T-helper 1 cell (primary cell): ENCODE measurements around the gene METRN.
"Not testable (repeated sequence)": the region's sequence is repeated elsewhere in the genome, so short reads cannot be mapped to it uniquely, and the experiment has no call there.

Experiments used
- DNase-seq, 5 donors: peaks; one replicate each; pipeline ENCODE4 v3.0.0-alpha.2; 2012 to 2020

Gene METRN

DNA sequence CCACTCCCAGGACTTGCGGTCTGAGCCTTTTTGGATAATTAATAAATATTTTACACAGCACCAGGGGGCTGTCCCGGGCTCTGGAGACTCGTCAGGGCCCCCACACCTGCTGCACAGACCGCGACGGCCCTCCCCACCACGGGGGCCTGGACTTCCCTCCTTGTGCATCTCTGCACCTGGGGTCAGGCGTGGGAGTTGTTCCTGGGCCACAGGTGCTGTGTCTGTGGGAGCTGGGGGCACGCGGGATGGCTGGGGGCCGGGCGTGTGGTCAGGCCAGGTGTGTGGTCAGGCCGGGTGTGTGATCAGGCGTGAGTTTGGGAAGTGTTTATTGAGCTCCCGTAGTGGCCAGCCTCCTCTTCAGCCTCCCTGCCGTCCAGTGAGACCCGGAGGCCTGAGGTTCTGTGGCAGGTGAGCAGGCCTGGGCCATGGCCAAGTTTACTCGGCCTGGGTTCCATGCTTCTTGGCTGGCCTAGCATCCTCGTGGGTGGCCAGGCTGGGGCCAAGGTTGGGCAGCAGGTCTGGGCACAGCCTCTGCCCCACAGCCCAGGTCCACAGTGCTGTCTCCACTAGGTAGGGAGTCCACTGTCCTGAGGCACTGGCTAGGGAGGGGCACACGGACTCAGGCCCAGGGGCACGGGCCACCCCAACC, 36.6 kb upstream of the METRN start:
- DNase-seq = no peak

GRCh38 chr16:678858-679813, 35.8 kb upstream of the METRN start:
- peak in 3 of 5 donors; percentile 49 to 53 (median 51) for DNase-seq

- DNase-seq = peak; percentile 80 to 90 (median 85)
Observed at GRCh38 chr16:679814-680624, 34.9 kb upstream of the METRN start, which contains the start of gene STUB1. TSS of gene STUB1 (plus strand) at chr16:680410. CDS start at chr16:680526, 116 bp downstream.

- no peak for DNase-seq
Observed at GRCh38 chr16:680625-680945, 34.3 kb upstream of the METRN start.

DNA sequence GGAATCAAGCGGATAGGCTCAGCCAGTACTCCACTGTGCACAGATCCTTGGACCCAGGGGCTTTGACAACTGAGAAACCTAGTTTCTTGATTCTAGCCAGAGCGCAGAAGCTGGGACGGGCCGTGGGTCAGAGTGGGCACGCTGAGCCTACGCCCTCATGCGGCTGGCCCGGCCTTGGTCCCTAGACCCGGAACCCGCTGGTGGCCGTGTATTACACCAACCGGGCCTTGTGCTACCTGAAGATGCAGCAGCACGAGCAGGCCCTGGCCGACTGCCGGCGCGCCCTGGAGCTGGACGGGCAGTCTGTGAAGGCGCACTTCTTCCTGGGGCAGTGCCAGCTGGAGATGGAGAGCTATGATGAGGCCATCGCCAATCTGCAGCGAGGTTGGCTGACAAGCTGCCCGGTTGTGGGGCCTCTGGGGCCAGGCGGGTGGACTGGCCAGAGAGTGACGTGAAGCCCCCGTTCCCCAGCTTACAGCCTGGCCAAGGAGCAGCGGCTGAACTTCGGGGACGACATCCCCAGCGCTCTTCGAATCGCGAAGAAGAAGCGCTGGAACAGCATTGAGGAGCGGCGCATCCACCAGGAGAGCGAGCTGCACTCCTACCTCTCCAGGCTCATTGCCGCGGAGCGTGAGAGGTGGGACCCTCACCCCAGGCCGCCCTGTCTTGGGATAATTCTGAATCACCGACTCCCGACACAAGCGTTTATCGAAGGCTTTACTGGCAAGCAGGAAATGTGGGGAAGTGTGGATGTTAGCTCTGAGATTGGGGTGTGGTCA, 33.8 kb upstream of the METRN start:
- DNase-seq = no peak

DNA sequence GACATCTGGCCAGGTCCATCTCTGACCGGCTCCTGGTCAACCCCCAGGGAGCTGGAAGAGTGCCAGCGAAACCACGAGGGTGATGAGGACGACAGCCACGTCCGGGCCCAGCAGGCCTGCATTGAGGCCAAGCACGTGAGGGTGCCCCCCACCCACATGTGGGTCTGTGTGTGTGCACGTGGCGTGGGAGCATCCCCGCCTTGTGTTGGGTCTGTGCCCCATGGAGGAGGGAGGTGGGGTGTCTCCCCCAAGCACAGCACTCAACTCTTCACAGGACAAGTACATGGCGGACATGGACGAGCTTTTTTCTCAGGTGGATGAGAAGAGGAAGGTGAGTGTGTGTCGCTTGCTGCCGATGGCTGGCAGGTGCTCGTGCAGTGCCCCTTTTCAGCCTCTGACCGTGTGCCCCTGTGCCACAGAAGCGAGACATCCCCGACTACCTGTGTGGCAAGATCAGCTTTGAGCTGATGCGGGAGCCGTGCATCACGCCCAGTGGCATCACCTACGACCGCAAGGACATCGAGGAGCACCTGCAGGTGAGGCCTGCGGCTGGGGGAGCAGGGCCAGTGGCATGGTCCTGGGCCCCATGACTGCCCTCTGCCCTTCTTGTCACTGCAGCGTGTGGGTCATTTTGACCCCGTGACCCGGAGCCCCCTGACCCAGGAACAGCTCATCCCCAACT, 33.0 kb upstream of the METRN start:
- DNase-seq = no peak

DNA sequence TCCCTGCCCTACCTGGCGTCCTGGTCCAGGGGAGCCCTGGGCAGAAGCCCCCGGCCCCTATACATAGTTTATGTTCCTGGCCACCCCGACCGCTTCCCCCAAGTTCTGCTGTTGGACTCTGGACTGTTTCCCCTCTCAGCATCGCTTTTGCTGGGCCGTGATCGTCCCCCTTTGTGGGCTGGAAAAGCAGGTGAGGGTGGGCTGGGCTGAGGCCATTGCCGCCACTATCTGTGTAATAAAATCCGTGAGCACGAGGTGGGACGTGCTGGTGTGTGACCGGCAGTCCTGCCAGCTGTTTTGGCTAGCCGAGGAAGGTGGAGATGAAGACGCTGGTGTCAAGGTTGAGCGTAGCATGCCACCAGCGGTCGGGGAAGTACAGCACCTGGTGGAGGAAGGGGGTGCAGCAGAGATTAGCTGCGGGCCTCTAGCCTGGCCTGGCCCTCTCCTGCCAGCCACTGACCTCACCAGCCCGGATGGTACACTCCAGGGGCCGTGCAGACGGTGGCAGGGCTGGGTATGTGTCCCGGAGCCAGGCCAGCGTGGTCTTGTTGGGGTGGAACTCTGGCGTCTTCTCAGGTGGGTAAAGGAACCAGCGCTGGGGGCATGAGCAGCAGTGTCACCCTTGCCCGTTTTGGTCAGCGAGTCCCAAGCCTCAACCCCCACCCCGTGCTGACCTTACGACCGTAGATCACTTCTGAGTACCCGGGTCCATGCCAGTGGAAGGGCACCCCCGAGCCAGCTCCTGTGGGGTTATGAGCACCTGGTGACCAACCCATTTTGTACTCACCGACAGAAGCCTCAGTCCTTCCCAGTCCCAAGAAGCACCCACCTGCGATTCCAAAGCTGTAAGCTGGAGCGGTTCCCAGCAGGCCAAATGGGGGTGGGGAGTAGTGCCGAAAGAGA, 32.2 kb upstream of the METRN start:
- no peak for DNase-seq

- no peak for DNase-seq
Observed at GRCh38 chr16:683396-684070, 31.4 kb upstream of the METRN start.

GRCh38 chr16:684071-684794, 30.7 kb upstream of the METRN start, which contains the start of gene JMJD8:
TSS of gene JMJD8 (minus strand) at chr16:684334. CDS start at chr16:684319, 15 bp downstream.
- peak; percentile 92 to 97 (median 96) for DNase-seq

GRCh38 chr16:684961-685696, 29.8 kb upstream of the METRN start:
- no peak for DNase-seq

- no peak for DNase-seq
Observed at GRCh38 chr16:685967-686366, 29.0 kb upstream of the METRN start.

GRCh38 chr16:686459-687260, 28.3 kb upstream of the METRN start:
- DNase-seq = no peak

- DNase-seq = no peak
Observed at GRCh38 chr16:687499-687898, 27.4 kb upstream of the METRN start.

- no peak for DNase-seq
Observed at GRCh38 chr16:689175-689897, 25.6 kb upstream of the METRN start.

GRCh38 chr16:691242-691641, 23.7 kb upstream of the METRN start:
- DNase-seq = not testable (repeated sequence)

DNA sequence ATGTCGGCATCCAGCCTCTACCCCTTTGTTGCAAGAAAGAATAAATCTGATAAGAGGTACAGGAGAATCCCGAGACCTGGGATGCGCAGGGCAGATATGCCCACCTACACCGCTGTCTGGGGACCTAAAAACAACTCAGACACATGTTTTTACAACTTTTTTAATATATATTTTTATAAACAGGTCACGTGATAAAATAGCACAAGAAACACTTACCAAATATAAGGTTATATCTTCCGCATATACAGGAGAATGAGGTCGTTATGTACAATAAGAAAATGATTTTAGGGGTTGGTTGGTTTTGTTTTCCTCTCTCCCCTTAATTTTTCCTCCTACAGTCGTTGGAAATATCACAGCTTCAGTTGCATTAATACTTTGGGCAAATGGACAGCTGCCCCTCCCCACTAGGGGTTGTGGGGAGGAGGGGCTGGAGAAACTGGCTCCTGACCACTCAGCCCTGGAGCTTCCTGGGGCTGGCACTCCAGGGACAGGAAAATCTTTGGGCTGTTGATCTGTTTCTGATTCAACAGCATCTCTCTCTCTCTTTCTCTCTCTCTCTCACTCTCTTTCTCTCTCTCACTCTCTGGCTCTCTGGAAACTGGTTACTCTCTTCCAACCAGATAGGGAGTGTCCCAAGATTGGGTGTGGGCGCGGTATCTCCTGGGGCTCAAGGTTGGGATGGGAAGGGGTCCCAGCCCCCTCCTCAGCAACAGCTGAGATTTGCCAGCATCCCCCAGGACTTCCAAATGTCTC, 22.4 kb upstream of the METRN start:
- DNase-seq = no peak
